ENCODE results near the gene PLPPR1. TPM values are rescaled to one million over a fixed set of nuclear protein-coding genes. Genes with fewer than 3 reads are reported as not detected.

The PLPPR1 gene
- total RNA-seq, 1 experiment from 2014 or later: not detected

GRCh38 chr9:101315112-101315450 lies 286.6 kb downstream of the PLPPR1 start (continued):
- no peak for TF ChIP-seq POLR2A (IDR thresholded peaks at IDR 0.05; ENCODE audit: borderline replicate concordance, extremely low read depth, insufficient read depth, insufficient read length)
- no peak for TF ChIP-seq SRF (IDR thresholded peaks at IDR 0.05; ENCODE audit: low read depth)
- TF ChIP-seq JUND (IDR thresholded peaks at IDR 0.05): no peak
- no peak for TF ChIP-seq EGR1 (IDR thresholded peaks at IDR 0.05; ENCODE audit: low read depth)
- TF ChIP-seq CTCF (IDR thresholded peaks at IDR 0.05 in 2 of 3, conservative IDR thresholded peaks at IDR 0.05 in 1 of 3; ENCODE audit: borderline replicate concordance in 1 of 3, insufficient read depth in 1 of 3, low read depth in 2 of 3, low read length in 2 of 3): no peak

GRCh38 chr9:101317735-101318134 lies 289.2 kb downstream of the PLPPR1 start:
- DNase-seq (ENCODE audit: low read depth, low spot score): no peak
- no peak for TF ChIP-seq POLR2AphosphoS5 (IDR thresholded peaks at IDR 0.05; ENCODE audit: low read depth, low read length)
- no peak for TF ChIP-seq JUND (IDR thresholded peaks at IDR 0.05)
- no peak for TF ChIP-seq ELF1 (IDR thresholded peaks at IDR 0.05; ENCODE audit: borderline replicate concordance, low read depth)
- TF ChIP-seq ZFX (IDR thresholded peaks at IDR 0.05): no peak
- no peak for TF ChIP-seq EZH2 (IDR thresholded peaks at IDR 0.05)
- no peak for TF ChIP-seq CTCF (IDR thresholded peaks at IDR 0.05 in 2 of 3, conservative IDR thresholded peaks at IDR 0.05 in 1 of 3; ENCODE audit: borderline replicate concordance in 1 of 3, insufficient read depth in 1 of 3, low read depth in 2 of 3, low read length in 2 of 3)
- no peak for TF ChIP-seq CBX3 (IDR thresholded peaks at IDR 0.05; ENCODE audit: low read depth)
- no peak for TF ChIP-seq RAD21 (IDR thresholded peaks at IDR 0.05; ENCODE audit: low read depth)
- TF ChIP-seq SP1 (IDR thresholded peaks at IDR 0.05; ENCODE audit: low read depth): no peak
- no peak for TF ChIP-seq YY1 (IDR thresholded peaks at IDR 0.05; ENCODE audit: extremely low read depth, insufficient replicate concordance, low read depth, low read length)
- no peak for TF ChIP-seq EZH2phosphoT487 (IDR thresholded peaks at IDR 0.05; ENCODE audit: borderline replicate concordance)
- no peak for ATAC-seq
- Histone ChIP-seq H3K4me2 (ENCODE audit: low read length) (no peak overlapping the region), H3K4me1 (ENCODE audit: control insufficient read depth in 1 of 2, insufficient read depth in 2 of 2, low read length in 2 of 2) (no peaks in the 10 kb centered on the region), H3K79me2 (ENCODE audit: insufficient read depth, low read length) (no peaks in the 10 kb centered on the region), H3K9ac (ENCODE audit: low read length) (no peak overlapping the region), H3K27ac (ENCODE audit: low read depth, low read length) (no peak overlapping the region), H3K9me3 (ENCODE audit: control insufficient read depth in 1 of 2, insufficient read depth in 1 of 2, low read depth in 1 of 2, low read length in 2 of 2) (no peaks in the 10 kb centered on the region), H4K20me1 (ENCODE audit: insufficient read depth) (no peaks in the 10 kb centered on the region), H3K36me3 (ENCODE audit: control insufficient read depth in 1 of 2, insufficient read depth in 2 of 2, low read length in 2 of 2) (no peaks in the 10 kb centered on the region), H3K9me2 (ENCODE audit: insufficient read depth) (no peaks in the 10 kb centered on the region), H3K4me3 (replicated peaks in 1 of 2; ENCODE audit: low read depth in 1 of 2, low read length in 2 of 2) (no peak overlapping the region), H2AFZ (ENCODE audit: low read depth, low read length, poor library complexity, severe bottlenecking) (no peak overlapping the region), H3K27me3 (ENCODE audit: insufficient read depth, low read length) (peaks cover 8% of the 10 kb centered on the region; the same call in 1 of the 2 replicates)
- intact Hi-C loops (cut with micrococcal nuclease): no loop called here
- POLR2A ChIA-PET: no interaction called here
- RAD21 ChIA-PET (ENCODE audit: low non-redundant PET in 1 of 2, low total read pairs in 2 of 2, uncharacterized antibody in 2 of 2, unreplicated experiment in 2 of 2): no interaction called here
- BruUV-seq (replicated peaks): no TSS peak
- CTCF ChIA-PET: no interaction called here
